GM19043 (cell line): Measurements from ENCODE around the gene ARID5B.
A peak's percentile ranks its signal among the peaks of the same experiment; 100 is the strongest.
"Not testable (repeated sequence)": the region's sequence is repeated elsewhere in the genome, so short reads cannot be mapped to it uniquely, and the experiment has no call there.

Experiments used
- ATAC-seq: cut with Tn5 transposase; IDR thresholded peaks from one replicate; pipeline ENCODE4 v1.9.1; 2021; ENCODE audit warnings: low read depth; ENCODE audit not compliant: unreplicated experiment

ARID5B gene

GRCh38 chr10:62025901-62026879, 124.7 kb downstream of the ARID5B start:
- no peak for ATAC-seq

GRCh38 chr10:62027841-62028501, 126.5 kb downstream of the ARID5B start:
- no peak for ATAC-seq

- ATAC-seq: not testable (repeated sequence)
These were observed 127.0 kb downstream of the ARID5B start for GRCh38 chr10:62028502-62028842.

- ATAC-seq: no peak
These were observed 127.9 kb downstream of the ARID5B start for GRCh38 chr10:62029401-62029800.

DNA sequence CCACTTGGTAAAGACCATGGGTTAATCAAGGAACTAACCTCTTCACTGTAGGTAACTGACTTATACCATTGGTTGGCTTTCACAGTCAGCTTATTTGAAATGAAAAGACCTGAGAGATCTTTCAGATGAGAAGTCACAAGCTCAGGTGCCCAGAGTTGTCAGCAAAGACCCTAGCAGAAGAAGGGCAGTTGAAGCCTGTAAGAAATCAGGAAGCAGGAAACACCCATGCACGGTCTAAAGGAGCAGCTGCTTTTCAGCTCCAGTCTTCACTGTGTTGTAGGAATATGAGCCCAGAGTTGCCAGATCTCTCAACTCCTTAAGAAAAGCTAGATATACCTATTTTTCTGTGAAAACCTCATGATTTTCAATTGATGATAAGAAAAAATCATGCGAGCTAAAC, 130.0 kb downstream of the ARID5B start:
- ATAC-seq: no peak

GRCh38 chr10:62033125-62033524, 131.6 kb downstream of the ARID5B start:
- no peak for ATAC-seq

DNA sequence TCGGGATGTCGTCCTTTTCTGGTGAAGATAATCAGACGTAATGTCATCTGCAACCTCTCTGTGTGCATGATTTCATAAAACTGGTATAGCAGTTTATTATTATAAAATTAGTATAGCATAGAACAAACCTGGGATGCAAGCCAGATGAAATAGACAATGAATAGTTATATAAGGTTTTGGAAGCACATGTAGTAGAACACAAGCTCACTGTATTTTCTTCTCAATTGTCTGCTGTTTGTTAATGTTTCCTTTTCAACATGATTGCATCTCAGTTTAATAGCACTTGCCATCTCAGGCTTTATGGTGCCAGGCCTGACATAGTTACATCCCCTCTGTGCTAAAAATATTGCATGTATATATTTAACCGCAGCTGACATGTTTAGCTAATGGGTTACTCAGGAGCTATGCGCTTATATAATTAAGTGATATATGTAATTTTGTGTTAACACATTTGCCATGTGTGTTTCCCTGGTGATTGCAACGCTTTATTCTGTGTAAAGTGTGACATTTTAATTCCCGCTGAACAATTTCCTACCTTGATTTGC, 132.7 kb downstream of the ARID5B start:
- no peak for ATAC-seq

DNA sequence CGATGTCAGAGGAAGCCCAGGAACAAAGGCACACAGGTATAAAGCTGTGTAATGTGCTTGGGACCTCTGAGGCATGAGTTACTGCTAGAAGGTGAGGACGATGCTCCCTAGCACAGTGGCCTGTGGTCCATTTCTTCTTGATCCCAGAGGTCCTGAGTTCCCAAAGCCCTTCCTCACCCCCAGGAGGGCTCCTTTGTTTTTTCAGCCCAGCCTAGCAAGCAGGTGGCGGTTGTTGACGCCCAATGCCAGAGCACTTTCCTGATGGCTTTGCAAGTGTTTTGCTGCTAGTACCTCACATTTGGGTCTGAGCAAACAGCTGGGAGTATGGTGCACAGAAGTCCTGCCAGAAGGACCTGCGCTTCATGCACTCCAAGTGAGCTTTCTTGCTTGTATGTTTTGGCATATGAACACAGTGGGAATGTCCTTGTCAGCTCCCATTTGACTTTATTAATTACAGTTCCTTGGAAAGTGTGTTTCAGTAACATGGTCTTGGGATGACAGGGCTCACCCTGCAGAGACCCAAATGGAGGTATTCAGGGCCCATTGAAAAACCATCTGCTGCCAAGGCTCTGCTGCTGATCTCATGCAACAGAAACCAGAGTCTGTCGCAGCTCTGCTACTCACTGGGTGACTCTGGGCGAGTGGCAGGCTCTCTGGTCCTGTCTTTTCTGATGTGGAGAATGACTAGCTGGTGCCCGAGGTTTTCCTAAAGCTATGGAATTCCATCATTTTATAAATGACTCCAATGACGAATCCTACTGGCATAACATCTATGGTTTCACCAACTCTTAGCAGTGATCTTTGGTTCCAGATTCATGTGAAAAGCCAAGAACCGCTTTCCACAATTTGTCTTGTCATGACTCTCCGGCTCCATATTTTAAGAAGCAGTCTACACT, 134.9 kb downstream of the ARID5B start:
- ATAC-seq: no peak

GRCh38 chr10:62037166-62037831, 135.8 kb downstream of the ARID5B start:
- ATAC-seq: no peak

DNA sequence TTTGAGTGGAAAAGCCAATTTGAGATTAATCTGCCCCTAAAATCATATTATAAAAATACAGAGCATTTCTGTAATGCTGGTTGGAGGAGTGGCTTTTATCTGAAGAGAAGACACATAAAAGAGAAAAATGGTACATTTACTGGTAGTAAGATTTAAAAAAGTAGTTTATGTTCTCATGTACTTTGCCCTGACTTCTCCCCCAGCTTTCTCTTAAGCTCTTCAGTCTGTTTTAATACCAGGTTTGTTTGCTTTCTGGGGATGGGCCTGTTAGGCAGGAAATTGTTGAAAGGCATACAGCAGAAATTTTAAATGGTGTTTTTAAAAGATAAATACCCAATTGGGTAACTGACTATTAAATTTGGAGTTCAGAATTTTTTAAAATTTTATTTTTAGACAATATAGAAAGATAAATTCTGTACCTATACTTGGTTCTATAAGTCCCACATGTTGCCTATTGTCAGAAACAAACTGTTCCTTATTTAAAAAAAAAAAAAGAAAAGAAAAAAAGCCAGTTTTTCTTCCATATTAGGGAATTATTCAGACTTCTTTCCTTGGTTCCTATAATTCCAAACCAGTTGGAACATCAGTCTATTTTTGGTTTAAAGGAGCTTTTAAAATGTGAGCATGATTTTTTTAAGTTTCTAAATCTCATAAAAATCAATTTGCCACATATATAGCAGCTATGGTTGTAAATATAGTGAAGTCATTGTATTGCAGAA, 136.6 kb downstream of the ARID5B start:
- ATAC-seq: no peak

DNA sequence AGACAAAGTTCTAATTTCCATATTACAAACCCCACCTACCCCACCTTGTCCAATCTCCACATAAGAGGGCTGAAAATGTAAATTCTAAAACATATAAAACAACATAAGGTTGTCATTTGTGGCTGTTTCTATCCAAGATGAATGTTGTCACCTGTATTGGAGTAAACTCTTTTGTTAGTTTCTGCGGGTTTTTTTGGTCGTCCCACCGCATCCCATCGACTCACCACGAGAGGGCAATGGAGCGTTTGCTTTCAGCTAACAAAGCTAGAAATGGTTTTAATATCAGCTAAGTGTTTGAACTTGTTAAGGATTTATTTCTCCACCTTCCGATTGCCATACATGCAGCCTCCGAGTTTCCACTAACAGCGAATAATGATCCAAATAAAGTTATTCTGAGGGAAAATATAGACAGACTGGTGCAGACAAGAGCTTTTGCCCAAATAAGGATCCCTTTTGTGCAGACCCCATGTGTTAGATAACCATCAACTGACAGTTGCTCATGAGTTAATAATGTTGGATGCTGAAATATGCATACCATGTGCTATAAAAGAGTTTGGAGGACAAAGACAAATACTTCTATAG, 137.2 kb downstream of the ARID5B start:
- ATAC-seq: peak; percentile 57

GRCh38 chr10:62039954-62040353, 138.5 kb downstream of the ARID5B start:
- no peak for ATAC-seq

- no peak for ATAC-seq
These were observed 139.4 kb downstream of the ARID5B start for GRCh38 chr10:62040881-62041280.

DNA sequence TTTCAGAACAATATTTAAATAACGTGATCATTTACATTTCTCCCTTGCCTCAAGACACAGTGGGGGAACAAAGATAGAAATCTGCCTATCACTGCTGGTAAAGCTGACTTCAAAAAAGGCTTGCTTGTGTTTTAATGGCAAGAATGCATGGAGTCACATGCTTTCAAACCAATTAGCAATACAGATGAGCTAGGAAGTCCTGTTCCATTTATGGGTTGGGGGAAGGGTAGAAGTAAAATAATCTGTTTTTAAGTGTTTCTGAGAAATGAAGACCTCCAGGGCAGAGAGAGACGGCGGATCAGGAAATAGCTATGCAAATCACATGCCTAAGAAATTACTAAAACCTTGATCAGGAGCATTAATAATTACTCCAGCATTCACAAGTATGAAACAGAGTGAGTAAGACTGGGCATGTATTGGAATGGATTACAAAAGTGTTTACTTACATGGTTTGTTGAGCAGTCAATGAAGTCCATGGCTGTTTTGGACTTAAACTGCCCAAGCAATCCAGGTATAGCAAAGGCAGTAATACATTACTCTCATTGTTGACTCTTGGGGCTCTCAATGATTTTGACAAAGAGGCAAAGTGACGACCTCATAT, 142.0 kb downstream of the ARID5B start:
- no peak for ATAC-seq

DNA sequence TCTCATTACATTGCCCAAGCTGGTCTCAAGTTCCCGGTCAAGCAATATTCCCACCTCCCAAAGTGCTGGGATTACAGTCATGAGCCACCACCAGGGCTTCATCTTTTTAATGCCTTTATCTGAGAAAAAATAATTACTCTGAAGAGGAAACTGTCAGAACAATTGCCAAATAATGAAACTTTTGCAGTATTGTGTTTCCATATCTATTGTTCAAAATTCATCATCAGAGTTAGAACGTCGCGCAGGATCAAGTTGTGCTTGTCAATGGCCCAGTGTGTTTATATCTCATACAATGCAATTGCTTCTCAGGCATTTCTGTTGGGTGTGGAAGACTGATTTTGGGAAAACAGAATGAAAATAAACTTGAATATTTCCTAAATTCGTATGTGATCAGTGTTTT, 143.1 kb downstream of the ARID5B start:
- no peak for ATAC-seq

DNA sequence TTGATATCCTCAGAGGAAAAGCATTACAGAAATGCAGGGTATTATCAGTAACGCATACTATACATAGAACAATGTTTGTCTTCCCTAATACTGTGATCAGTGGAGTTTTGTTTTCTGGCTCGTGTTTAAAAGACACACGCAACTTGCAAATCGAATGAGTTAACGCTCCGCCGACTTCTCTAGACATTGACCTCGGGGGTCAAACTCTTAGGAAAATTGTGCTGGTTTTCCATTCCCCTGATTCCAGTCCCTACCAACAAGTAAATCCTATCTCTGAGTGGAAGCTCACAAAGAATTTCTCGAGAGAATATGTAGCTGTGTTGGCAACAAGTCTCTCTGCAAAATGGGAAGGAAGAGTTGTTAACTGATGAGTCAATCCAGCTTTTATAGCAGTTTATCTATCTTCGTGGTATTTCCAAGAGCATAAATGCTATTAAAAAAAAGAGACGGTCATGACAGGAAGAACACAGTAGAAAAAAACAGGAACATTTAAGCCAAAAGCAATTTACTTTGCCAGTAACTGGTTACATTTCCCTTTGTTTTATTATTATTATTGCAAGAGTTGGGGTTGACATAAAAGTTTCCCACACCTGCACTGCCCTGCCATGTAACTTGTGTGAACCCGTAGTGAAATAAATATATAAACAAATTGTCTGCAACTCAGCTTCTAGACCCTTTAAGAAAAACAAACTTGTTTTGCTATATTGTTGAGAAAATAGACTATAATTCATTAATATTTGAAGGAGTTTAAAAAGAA, 144.4 kb downstream of the ARID5B start:
- ATAC-seq: no peak

DNA sequence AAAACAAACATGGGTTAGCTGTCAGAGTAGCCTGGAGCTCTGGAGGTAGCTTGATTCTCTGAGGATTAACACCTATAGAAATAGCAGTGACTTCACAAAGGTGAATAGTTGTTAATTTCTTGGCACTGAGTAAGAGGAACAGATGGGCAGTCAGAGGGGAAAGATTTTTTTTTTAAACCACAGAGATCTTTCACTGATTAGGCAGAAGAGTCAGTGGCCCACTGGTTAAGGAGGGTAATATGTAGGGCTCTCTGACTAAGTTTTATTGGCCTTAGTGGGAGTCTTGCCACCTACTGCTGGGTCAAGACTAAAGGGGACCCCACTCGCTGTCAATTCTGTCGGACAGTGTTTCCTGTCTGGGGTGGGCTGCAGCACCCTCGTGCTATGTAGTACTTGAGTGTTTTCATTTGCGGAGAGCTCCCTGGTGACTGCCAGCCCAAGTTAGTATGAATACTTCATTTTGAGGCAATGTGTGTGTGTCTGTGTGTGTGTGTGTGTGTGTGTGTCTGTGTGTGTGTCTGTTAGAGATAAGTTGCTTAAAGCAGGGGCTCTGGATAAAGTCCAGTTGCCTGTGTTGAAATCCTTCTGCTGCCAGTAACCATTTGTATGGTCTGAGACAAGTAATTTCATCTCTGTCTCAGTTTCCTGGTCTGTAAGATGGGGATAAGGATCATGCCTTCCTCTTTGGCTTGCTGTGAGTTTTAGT, 145.2 kb downstream of the ARID5B start:
- ATAC-seq: peak; percentile 53
